PC-3 (cell line): Measurements from ENCODE around the gene CARHSP1.

Experiments
- CTCF ChIP-seq: fragments of 300-600 bp; sonication (generic); conservative IDR thresholded peaks from 2 replicates; pipeline ENCODE4 v1.5.1; 2017; ENCODE audit warnings: antibody characterized with exemption, low read depth, mild to moderate bottlenecking, low read length
- EZH2 ChIP-seq: fragments of 300-600 bp; sonication (generic); IDR thresholded peaks from one replicate; pipeline ENCODE4 v1.6.1; 2017; ENCODE audit warnings: antibody characterized with exemption, mild to moderate bottlenecking, low read length; ENCODE audit not compliant: unreplicated experiment
- EZH2phosphoT487 ChIP-seq: fragments of 300-600 bp; sonication (generic); IDR thresholded peaks from 2 replicates; pipeline ENCODE4 v1.6.1; 2018; ENCODE audit warnings: mild to moderate bottlenecking, antibody characterized with exemption, low read length, borderline replicate concordance

- TF ChIP-seq EZH2phosphoT487: no peak
- no peak for TF ChIP-seq CTCF
- TF ChIP-seq EZH2: no peak
Measured at GRCh38 chr16:8812162-8812843, 56.5 kb downstream of the CARHSP1 start.
